Brain microvascular endothelial cell (primary cell): Measurements from ENCODE around the gene AOC1.

Experiments used
- DNase-seq: peaks from one replicate; pipeline ENCODE4 v3.0.0-alpha.2; 2020
- H3K27ac ChIP-seq: fragments of 250-450 bp; sonication (Bioruptor Pico); 2 replicates; pipeline ENCODE4 v1.5.1; 2020; ENCODE audit warnings: mild to moderate bottlenecking, moderate library complexity
- H3K27me3 ChIP-seq: fragments of 250-450 bp; sonication (Bioruptor Pico); replicated peaks from 2 replicates; pipeline ENCODE4 v1.5.1; 2020; ENCODE audit warnings: mild to moderate bottlenecking
- H3K36me3 ChIP-seq: fragments of 250-450 bp; sonication (Bioruptor Pico); replicated peaks from 2 replicates; pipeline ENCODE4 v1.5.1; 2020; ENCODE audit warnings: mild to moderate bottlenecking
- H3K4me3 ChIP-seq: 2 replicates; pipeline ENCODE4 v1.5.1; 2011; ENCODE audit warnings: low read depth, mild to moderate bottlenecking, control low read depth, low read length, moderate library complexity
- CTCF ChIP-seq: IDR thresholded peaks from 2 replicates; pipeline ENCODE4 v1.5.1; 2011; ENCODE audit warnings: low read depth, mild to moderate bottlenecking, moderate library complexity, low read length, control low read depth, inconsistent platforms; ENCODE audit errors: missing control alignments
- in situ Hi-C: cut with HindIII; loops from 2 replicates; pipeline ENCODE4 v1.10.0; 2017; ENCODE audit warnings: low sequenced_read_pairs, low pct_ligation_motif_present

The AOC1 gene

GRCh38 chr7:150823484-150824126, 28.7 kb upstream of the AOC1 start:
- H3K27ac ChIP-seq = no peak overlapping the region
- TF ChIP-seq CTCF = no peak
- H3K36me3 ChIP-seq = no peaks in the 10 kb centered on the region
- H3K27me3 ChIP-seq = no peaks in the 10 kb centered on the region
- in situ Hi-C loops = no loop called here
- no peak overlapping the region for H3K4me3 ChIP-seq
- DNase-seq = no peak

GRCh38 chr7:150824379-150825177, 27.7 kb upstream of the AOC1 start:
- Histone ChIP-seq H3K27ac (no peak overlapping the region), H3K27me3 (no peaks in the 10 kb centered on the region), H3K36me3 (no peaks in the 10 kb centered on the region), H3K4me3 (no peak overlapping the region)
- TF ChIP-seq CTCF = no peak
- in situ Hi-C loops = no loop called here
- no peak for DNase-seq

- Histone ChIP-seq H3K27me3 (no peaks in the 10 kb centered on the region), H3K27ac (no peak overlapping the region), H3K4me3 (no peak overlapping the region), H3K36me3 (no peaks in the 10 kb centered on the region)
- no peak for TF ChIP-seq CTCF
- in situ Hi-C loops = no loop called here
- DNase-seq = no peak
Measured at GRCh38 chr7:150826061-150826849, 26.1 kb upstream of the AOC1 start.

- Histone ChIP-seq H3K36me3 (no peaks in the 10 kb centered on the region), H3K4me3 (no peak overlapping the region), H3K27ac (no peak overlapping the region), H3K27me3 (no peaks in the 10 kb centered on the region)
- no peak for TF ChIP-seq CTCF
- in situ Hi-C loops = no loop called here
- no peak for DNase-seq
Measured at GRCh38 chr7:150828384-150828783, 23.9 kb upstream of the AOC1 start.

- Histone ChIP-seq H3K36me3 (no peaks in the 10 kb centered on the region), H3K4me3 (no peak overlapping the region), H3K27ac (no peak overlapping the region), H3K27me3 (no peaks in the 10 kb centered on the region)
- TF ChIP-seq CTCF = no peak
- in situ Hi-C loops = no loop called here
- no peak for DNase-seq
Measured at GRCh38 chr7:150829426-150829825, 22.9 kb upstream of the AOC1 start.
